GM18505 (cell line): ENCODE results near the gene PPP4R1.

Experiments
- ATAC-seq: cut with Tn5 transposase; IDR thresholded peaks from one replicate; pipeline ENCODE4 v1.9.1; 2021; ENCODE audit not compliant: unreplicated experiment
- POLR2A ChIP-seq: IDR thresholded peaks from 4 replicates; pipeline ENCODE4 v1.6.1; 2011; ENCODE audit warnings: borderline replicate concordance; ENCODE audit not compliant: insufficient read depth, insufficient read length; ENCODE audit errors: extremely low read depth

PPP4R1 gene

GRCh38 chr18:9513971-9514512 is 100.3 kb downstream of the PPP4R1 start:
- no peak for ATAC-seq
- TF ChIP-seq POLR2A: no peak

GRCh38 chr18:9508446-9509025 is 105.8 kb downstream of the PPP4R1 start:
- no peak for TF ChIP-seq POLR2A
- no peak for ATAC-seq

GRCh38 chr18:9507565-9508088 is 106.7 kb downstream of the PPP4R1 start:
- TF ChIP-seq POLR2A: no peak
- no peak for ATAC-seq

- no peak for ATAC-seq
Measured at GRCh38 chr18:9506046-9506792, 108.1 kb downstream of the PPP4R1 start.

More at GRCh38 chr18:9506046-9506792, 108.1 kb downstream of the PPP4R1 start:
- no peak for TF ChIP-seq POLR2A
